ENCODE measurements around the gene UTP11. TPM values are rescaled to one million over a fixed set of nuclear protein-coding genes. Genes with fewer than 3 reads are reported as not detected.

UTP11 gene
- total and polyA plus RNA-seq, 11 donors, result 30.7 to 51.6 (median 36.5) TPM

- no peak for TF ChIP-seq POLR2A (IDR thresholded peaks at IDR 0.05)
- TF ChIP-seq, protein P1, sequence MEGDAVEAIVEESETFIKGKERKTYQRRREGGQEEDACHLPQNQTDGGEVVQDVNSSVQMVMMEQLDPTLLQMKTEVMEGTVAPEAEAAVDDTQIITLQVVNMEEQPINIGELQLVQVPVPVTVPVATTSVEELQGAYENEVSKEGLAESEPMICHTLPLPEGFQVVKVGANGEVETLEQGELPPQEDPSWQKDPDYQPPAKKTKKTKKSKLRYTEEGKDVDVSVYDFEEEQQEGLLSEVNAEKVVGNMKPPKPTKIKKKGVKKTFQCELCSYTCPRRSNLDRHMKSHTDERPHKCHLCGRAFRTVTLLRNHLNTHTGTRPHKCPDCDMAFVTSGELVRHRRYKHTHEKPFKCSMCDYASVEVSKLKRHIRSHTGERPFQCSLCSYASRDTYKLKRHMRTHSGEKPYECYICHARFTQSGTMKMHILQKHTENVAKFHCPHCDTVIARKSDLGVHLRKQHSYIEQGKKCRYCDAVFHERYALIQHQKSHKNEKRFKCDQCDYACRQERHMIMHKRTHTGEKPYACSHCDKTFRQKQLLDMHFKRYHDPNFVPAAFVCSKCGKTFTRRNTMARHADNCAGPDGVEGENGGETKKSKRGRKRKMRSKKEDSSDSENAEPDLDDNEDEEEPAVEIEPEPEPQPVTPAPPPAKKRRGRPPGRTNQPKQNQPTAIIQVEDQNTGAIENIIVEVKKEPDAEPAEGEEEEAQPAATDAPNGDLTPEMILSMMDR (IDR thresholded peaks at IDR 0.05), result no peak
- Histone ChIP-seq H3K4me3 (no peak overlapping the region), H3K27me3 (peaks cover 0 to 48% (median 5%) of the 10 kb centered on the region in 9 donors), H3K36me3 (no peaks in the 10 kb centered on the region), H3K27ac (no peak overlapping the region), H3K9me3 (no peaks in the 10 kb centered on the region), H3K4me1 (no peaks in the 10 kb centered on the region)
- no peak for ATAC-seq
- intact Hi-C loops (cut with DNase I), result no loop called here
- WGBS, 4 donors, result 42 to 48% (median 47%) methylated on average over 9 of the region's 9 CpGs
- DNase-seq, result no peak
Measured at GRCh38 chr1:38073534-38074301, 61.2 kb downstream of the UTP11 start.

DNA sequence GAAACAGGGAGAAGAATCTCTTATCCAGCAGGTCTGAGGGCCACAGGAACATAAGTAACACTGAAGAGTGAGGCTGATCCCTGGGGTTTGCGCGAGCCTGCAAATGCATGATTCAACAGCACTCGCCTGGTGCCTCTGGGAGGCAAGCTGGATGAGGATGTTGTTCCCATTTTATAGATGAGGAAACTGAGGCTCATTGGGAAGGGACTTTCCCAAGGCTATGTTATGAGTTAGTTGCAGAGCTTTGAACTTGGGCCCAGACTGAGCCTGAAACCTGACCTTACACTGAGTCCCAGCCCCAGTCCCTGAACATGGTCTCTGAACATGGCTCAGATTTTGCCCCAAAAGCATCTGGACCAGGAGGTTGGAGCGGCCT lies 61.8 kb downstream of the UTP11 start:
- Histone ChIP-seq H3K4me3 (no peak overlapping the region), H3K27ac (no peak overlapping the region), H3K9me3 (no peaks in the 10 kb centered on the region), H3K4me1 (no peaks in the 10 kb centered on the region), H3K27me3 (peaks cover 0 to 45% (median 3%) of the 10 kb centered on the region in 9 donors), H3K36me3 (no peaks in the 10 kb centered on the region)
- 78 to 83% (median 81%) methylated on average over 4 of the region's 4 CpGs for WGBS, 4 donors
- TF ChIP-seq POLR2A (IDR thresholded peaks at IDR 0.05), result no peak
- intact Hi-C loops (cut with DNase I), result no loop called here
- DNase-seq (no peak), ATAC-seq (no peak)

Other genes starting within 250 kb of the UTP11 start
- under 1 TPM in 4 of 9 donors, not detected in 5; 0.05 to 0.60 (median 0.13) TPM for gene EPHA10, start 247.6 kb upstream of the UTP11 start, total RNA-seq
- under 1 TPM; 0.01 to 0.11 TPM for gene EPHA10, start 247.6 kb upstream of the UTP11 start, polyA plus RNA-seq
- gene MANEAL, start 218.9 kb upstream of the UTP11 start, total RNA-seq, result 1 to 10 TPM in 5 of 9 donors, under 1 TPM in 4; 0.63 to 2.9 (median 1.1) TPM
- under 1 TPM; 0.53 to 0.97 TPM for gene MANEAL, start 218.9 kb upstream of the UTP11 start, polyA plus RNA-seq
- 10 to 100 TPM; 29.1 to 93.0 (median 44.0) TPM for gene C1orf122, start 204.9 kb upstream of the UTP11 start, total RNA-seq
- gene C1orf122, start 204.9 kb upstream of the UTP11 start, polyA plus RNA-seq, result 10 to 100 TPM; 37.5 to 60.2 TPM
- 1 to 10 TPM; 4.0 to 8.9 (median 6.1) TPM for gene YRDC, start 204.5 kb upstream of the UTP11 start, total RNA-seq
- 10 to 100 TPM in 1 of 2 donors, 1 to 10 TPM in 1; 2.8 to 21.3 TPM for gene YRDC, start 204.5 kb upstream of the UTP11 start, polyA plus RNA-seq
- gene MTF1, start 153.1 kb upstream of the UTP11 start, total RNA-seq, result 10 to 100 TPM in 7 of 9 donors, 1 to 10 TPM in 2; 4.2 to 19.5 (median 12.4) TPM
- gene MTF1, start 153.1 kb upstream of the UTP11 start, polyA plus RNA-seq, result 1 to 10 TPM; 1.7 to 7.4 TPM
- 10 to 100 TPM in 8 of 9 donors, 1 to 10 TPM in 1; 7.7 to 16.2 (median 13.1) TPM for gene INPP5B, start 65.7 kb upstream of the UTP11 start, total RNA-seq
- gene INPP5B, start 65.7 kb upstream of the UTP11 start, polyA plus RNA-seq, result 10 to 100 TPM in 1 of 2 donors, 1 to 10 TPM in 1; 6.5 to 11.4 TPM
- gene SF3A3, start 22.7 kb upstream of the UTP11 start, total RNA-seq, result 10 to 100 TPM; 18.8 to 36.1 (median 26.1) TPM
- gene SF3A3, start 22.7 kb upstream of the UTP11 start, polyA plus RNA-seq, result 10 to 100 TPM in 1 of 2 donors, 1 to 10 TPM in 1; 9.7 to 31.4 TPM
- 10 to 100 TPM in 6 of 9 donors, 1 to 10 TPM in 3; 4.6 to 27.0 (median 11.3) TPM for gene FHL3, start 7.2 kb upstream of the UTP11 start, total RNA-seq
- 10 to 100 TPM; 13.7 to 15.4 TPM for gene FHL3, start 7.2 kb upstream of the UTP11 start, polyA plus RNA-seq
- gene POU3F1, start 34.1 kb downstream of the UTP11 start, total RNA-seq, result under 1 TPM in 2 of 9 donors, not detected in 7; 0.17 to 0.18 TPM
- gene POU3F1, start 34.1 kb downstream of the UTP11 start, polyA plus RNA-seq, result not detected

Measured in heart left ventricle (tissue), 16 donors.